Measurements from ENCODE around the gene VPS36. TPM values are rescaled to one million over a fixed set of nuclear protein-coding genes. Genes with fewer than 3 reads are reported as not detected.

The VPS36 gene
- polyA plus RNA-seq, 2 of the 4 experiments (the other 2 are of a cell fraction): 12.6 to 23.1 TPM

DNA sequence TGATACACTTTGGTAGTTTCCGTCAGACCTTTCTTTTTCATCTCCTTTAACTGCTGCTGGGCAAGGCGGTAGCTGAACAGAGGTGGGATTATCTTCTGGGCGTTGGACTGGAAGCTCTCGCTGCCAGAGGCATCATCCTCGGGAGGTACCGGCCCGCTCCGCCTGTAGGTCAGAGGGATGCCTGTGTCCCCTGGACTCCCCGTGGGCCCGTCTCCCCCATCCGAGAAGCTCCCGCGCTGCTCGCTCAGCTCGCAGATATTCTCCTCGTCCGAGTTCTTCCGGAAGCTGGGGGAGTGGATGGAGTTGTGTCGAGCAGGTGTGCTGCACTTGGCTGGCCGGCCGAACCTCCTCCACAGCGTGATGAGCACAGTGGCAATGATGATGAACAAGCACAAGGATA is 72.1 kb downstream of the VPS36 start:
- WGBS (ENCODE audit: missing lambda C conversion rate): 95% methylated on average over 13 of the region's 22 CpGs
- Histone ChIP-seq H3K4me1 (no peaks in the 10 kb centered on the region), H3K9me3 (no peaks in the 10 kb centered on the region), H3K27ac (no peak overlapping the region), H3K4me3 (no peak overlapping the region), H3K4me2 (no peak overlapping the region)
- CTCF ChIA-PET: interaction anchor here (0.6 to 1.0 kb wide), 2 partner anchors 56 to 72 kb away, joined by 3 to 5 read pairs; no protein-coding TSS in a partner anchor
- no peak for DNase-seq (ENCODE audit: low read depth in 1 of 2, low spot score in 1 of 2)
- no peak for TF ChIP-seq RFX5 (IDR thresholded peaks at IDR 0.05)
- TF ChIP-seq ZC3H11A (IDR thresholded peaks at IDR 0.05): no peak
- no peak for TF ChIP-seq POLR2AphosphoS2 (conservative IDR thresholded peaks at IDR 0.05; ENCODE audit: low read length)
- TF ChIP-seq, protein P1, sequence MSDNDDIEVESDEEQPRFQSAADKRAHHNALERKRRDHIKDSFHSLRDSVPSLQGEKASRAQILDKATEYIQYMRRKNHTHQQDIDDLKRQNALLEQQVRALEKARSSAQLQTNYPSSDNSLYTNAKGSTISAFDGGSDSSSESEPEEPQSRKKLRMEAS (IDR thresholded peaks at IDR 0.05): no peak
- no peak for TF ChIP-seq FOSL2 (IDR thresholded peaks at IDR 0.05)
- TF ChIP-seq FOSL2 (CRISPR knock-in tag; IDR thresholded peaks at IDR 0.05): no peak
- TF ChIP-seq MYC (IDR thresholded peaks at IDR 0.05; ENCODE audit: borderline replicate concordance, low read length): no peak
- TF ChIP-seq, protein P2, sequence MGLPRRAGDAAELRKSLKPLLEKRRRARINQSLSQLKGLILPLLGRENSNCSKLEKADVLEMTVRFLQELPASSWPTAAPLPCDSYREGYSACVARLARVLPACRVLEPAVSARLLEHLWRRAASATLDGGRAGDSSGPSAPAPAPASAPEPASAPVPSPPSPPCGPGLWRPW (IDR thresholded peaks at IDR 0.05): no peak
- no peak for ATAC-seq
- no peak for FAIRE-seq
- POLR2A ChIA-PET: no interaction called here

DNA sequence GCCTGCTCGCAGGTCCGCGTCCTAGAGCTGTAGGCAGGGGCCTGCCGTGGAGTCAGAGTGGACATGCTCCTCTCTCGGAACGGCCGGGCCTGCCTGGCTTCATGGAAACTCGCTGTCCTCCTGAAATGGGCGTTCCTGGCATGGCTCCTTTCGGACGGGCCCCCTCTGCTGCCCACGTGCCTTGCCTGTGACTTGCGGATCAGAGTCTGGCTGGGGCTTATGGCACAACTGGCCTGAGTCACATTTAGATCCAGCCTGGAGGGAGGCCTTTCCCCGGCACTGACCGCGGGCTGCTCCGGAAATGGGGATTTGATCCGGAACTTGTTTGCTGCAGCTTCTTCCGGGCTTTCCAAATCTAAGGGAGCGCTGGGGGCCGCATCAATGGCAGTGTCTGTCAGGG is 72.5 kb downstream of the VPS36 start:
- POLR2A ChIA-PET: no interaction called here
- DNase-seq (ENCODE audit: low read depth in 1 of 2, low spot score in 1 of 2) (no peak), FAIRE-seq (no peak), ATAC-seq (no peak)
- H3K4me3 ChIP-seq: no peak overlapping the region
- CTCF ChIA-PET: no interaction called here
- no peaks in the 10 kb centered on the region for H3K4me1 ChIP-seq
- H3K4me2 ChIP-seq: no peak overlapping the region
- 95% methylated on average over 7 of the region's 21 CpGs for whole genome bisulfite sequencing (ENCODE audit: missing lambda C conversion rate)
- no peak overlapping the region for H3K27ac ChIP-seq
- H3K9me3 ChIP-seq: no peaks in the 10 kb centered on the region
- TF ChIP-seq ZNF302 (CRISPR knock-in tag; IDR thresholded peaks at IDR 0.05): no peak
- no peak for TF ChIP-seq MAFK (IDR thresholded peaks at IDR 0.05; ENCODE audit: partially characterized antibody)
- TF ChIP-seq KDM5A (IDR thresholded peaks at IDR 0.05): no peak
- TF ChIP-seq REST (IDR thresholded peaks at IDR 0.05): no peak
- TF ChIP-seq ZFP36 (IDR thresholded peaks at IDR 0.05; ENCODE audit: borderline replicate concordance, partially characterized antibody): no peak
- TF ChIP-seq ELK1 (IDR thresholded peaks at IDR 0.05; ENCODE audit: low read depth, low read length): no peak
- TF ChIP-seq ATOH8 (CRISPR knock-in tag; IDR thresholded peaks at IDR 0.05; ENCODE audit: low read depth): no peak
- TF ChIP-seq GATA3 (IDR thresholded peaks at IDR 0.05; ENCODE audit: borderline replicate concordance): no peak

GRCh38 chr13:52374873-52375411 is 75.5 kb downstream of the VPS36 start:
- FAIRE-seq: no peak
- ChIA-PET POLR2A (no interaction called here), CTCF (interaction anchor here (1.7 kb wide), 1 partner anchor 76 kb away, joined by 5 read pairs; the partner anchor contains the start of gene VPS36)
- WGBS (ENCODE audit: missing lambda C conversion rate): 26% methylated on average over 1 of the region's 1 CpG
- Histone ChIP-seq H3K9me3 (no peaks in the 10 kb centered on the region), H3K4me3 (no peak overlapping the region), H3K27ac (no peak overlapping the region), H3K4me1 (peaks cover 11% of the 10 kb centered on the region; the same call in 2 of the 3 replicates), H3K4me2 (no peak overlapping the region)
- no peak for ATAC-seq
- DNase-seq (ENCODE audit: low read depth in 1 of 2, low spot score in 1 of 2): no peak
- no peak for TF ChIP-seq EP300 (IDR thresholded peaks at IDR 0.05)
- TF ChIP-seq, protein P3, sequence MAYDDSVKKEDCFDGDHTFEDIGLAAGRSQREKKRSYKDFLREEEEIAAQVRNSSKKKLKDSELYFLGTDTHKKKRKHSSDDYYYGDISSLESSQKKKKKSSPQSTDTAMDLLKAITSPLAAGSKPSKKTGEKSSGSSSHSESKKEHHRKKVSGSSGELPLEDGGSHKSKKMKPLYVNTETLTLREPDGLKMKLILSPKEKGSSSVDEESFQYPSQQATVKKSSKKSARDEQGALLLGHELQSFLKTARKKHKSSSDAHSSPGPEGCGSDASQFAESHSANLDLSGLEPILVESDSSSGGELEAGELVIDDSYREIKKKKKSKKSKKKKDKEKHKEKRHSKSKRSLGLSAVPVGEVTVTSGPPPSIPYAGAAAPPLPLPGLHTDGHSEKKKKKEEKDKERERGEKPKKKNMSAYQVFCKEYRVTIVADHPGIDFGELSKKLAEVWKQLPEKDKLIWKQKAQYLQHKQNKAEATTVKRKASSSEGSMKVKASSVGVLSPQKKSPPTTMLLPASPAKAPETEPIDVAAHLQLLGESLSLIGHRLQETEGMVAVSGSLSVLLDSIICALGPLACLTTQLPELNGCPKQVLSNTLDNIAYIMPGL (CRISPR knock-in tag; IDR thresholded peaks at IDR 0.05; ENCODE audit: borderline replicate concordance): no peak
- TF ChIP-seq ELK1 (IDR thresholded peaks at IDR 0.05; ENCODE audit: low read depth, low read length): no peak
- TF ChIP-seq CHD2 (IDR thresholded peaks at IDR 0.05; ENCODE audit: low read length, partially characterized antibody): no peak
- TF ChIP-seq POLR2A (IDR thresholded peaks at IDR 0.05; ENCODE audit: low read length): no peak
- TF ChIP-seq CBX2 (IDR thresholded peaks at IDR 0.05; ENCODE audit: borderline replicate concordance, low read depth): no peak
- no peak for TF ChIP-seq BCL3 (IDR thresholded peaks at IDR 0.05)
- TF ChIP-seq GATA3 (IDR thresholded peaks at IDR 0.05; ENCODE audit: borderline replicate concordance): no peak
- no peak for TF ChIP-seq EHF (CRISPR knock-in tag; IDR thresholded peaks at IDR 0.05)

Data from A549 (cell line).